Measurements from ENCODE around the gene ADM2. TPM values are rescaled to one million over a fixed set of nuclear protein-coding genes. Genes with fewer than 3 reads are reported as not detected.

ADM2 gene
- total RNA-seq, 1 experiment from 2014 or later = 11.9 TPM

GRCh38 chr22:50467341-50467740 lies 14.0 kb upstream of the ADM2 start:
- no peaks in the 10 kb centered on the region for H3K23me2 ChIP-seq (ENCODE audit: insufficient read length, low read depth, low read length, poor library complexity, severe bottlenecking)
- no peak overlapping the region for H4K5ac ChIP-seq (ENCODE audit: insufficient read length, low read depth, low read length)
- H4K8ac ChIP-seq (replicated peaks; ENCODE audit: insufficient read length, low read depth, low read length) = no peak overlapping the region
- no peak overlapping the region for H3K27ac Mint-ChIP-seq
- H3K36me3 Mint-ChIP-seq (ENCODE audit: insufficient read depth in 1 of 3, low read depth in 3 of 3) = peaks cover 18 to 47% (median 43%) of the 10 kb centered on the region in 3 experiments; a peak in 6 of 7 replicates
- peaks cover 8% of the 10 kb centered on the region for H3K79me1 ChIP-seq (ENCODE audit: insufficient read depth, low read depth, low read length, poor library complexity, severe bottlenecking)
- no peak overlapping the region for H3K14ac ChIP-seq (ENCODE audit: insufficient read depth, low read length)
- H3K27me3 ChIP-seq (ENCODE audit: insufficient read depth, low read length) = no peaks in the 10 kb centered on the region
- no peak overlapping the region for H3K4me2 ChIP-seq (ENCODE audit: insufficient read depth, insufficient read length, low read length)
- no peak overlapping the region for H3K9ac ChIP-seq (ENCODE audit: extremely low read depth, insufficient read length, low read length)
- H3K79me2 ChIP-seq (ENCODE audit: insufficient read depth, low read length) = peaks cover under 1% of the 10 kb centered on the region; the same call in 1 of the 2 replicates
- TF ChIP-seq, protein P1, sequence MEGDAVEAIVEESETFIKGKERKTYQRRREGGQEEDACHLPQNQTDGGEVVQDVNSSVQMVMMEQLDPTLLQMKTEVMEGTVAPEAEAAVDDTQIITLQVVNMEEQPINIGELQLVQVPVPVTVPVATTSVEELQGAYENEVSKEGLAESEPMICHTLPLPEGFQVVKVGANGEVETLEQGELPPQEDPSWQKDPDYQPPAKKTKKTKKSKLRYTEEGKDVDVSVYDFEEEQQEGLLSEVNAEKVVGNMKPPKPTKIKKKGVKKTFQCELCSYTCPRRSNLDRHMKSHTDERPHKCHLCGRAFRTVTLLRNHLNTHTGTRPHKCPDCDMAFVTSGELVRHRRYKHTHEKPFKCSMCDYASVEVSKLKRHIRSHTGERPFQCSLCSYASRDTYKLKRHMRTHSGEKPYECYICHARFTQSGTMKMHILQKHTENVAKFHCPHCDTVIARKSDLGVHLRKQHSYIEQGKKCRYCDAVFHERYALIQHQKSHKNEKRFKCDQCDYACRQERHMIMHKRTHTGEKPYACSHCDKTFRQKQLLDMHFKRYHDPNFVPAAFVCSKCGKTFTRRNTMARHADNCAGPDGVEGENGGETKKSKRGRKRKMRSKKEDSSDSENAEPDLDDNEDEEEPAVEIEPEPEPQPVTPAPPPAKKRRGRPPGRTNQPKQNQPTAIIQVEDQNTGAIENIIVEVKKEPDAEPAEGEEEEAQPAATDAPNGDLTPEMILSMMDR (conservative IDR thresholded peaks at IDR 0.05) = no peak
- H3K9me3 ChIP-seq (ENCODE audit: control insufficient read depth, low read depth, low read length) = no peaks in the 10 kb centered on the region
- H3K23ac ChIP-seq (ENCODE audit: insufficient read length, low read depth, low read length) = no peak overlapping the region
- no peak overlapping the region for H2BK20ac ChIP-seq (ENCODE audit: low read depth, low read length, poor library complexity, severe bottlenecking)
- no peak for DNase-seq
- no peaks in the 10 kb centered on the region for H3K27me3 Mint-ChIP-seq (ENCODE audit: low read depth)
- no peak overlapping the region for H2BK120ac ChIP-seq (ENCODE audit: low read depth, low read length, poor library complexity, severe bottlenecking)
- H3K4me1 ChIP-seq (ENCODE audit: insufficient read depth, low read length) = no peaks in the 10 kb centered on the region
- no peak overlapping the region for H3K4me3 Mint-ChIP-seq
- no peak overlapping the region for H3T11ph ChIP-seq (ENCODE audit: low read length)
- no peak overlapping the region for H3K56ac ChIP-seq (ENCODE audit: insufficient read length, low read depth, low read length)
- H3K27ac ChIP-seq (ENCODE audit: insufficient read length, low read depth, low read length) = no peak overlapping the region
- WGBS (ENCODE audit: extremely low coverage, insufficient read length, low lambda C conversion rate) = no CpG with 5 or more reads among the region's 24 CpGs
- H2BK12ac ChIP-seq (ENCODE audit: insufficient read length, low read depth, low read length) = no peak overlapping the region
- H3K4ac ChIP-seq (ENCODE audit: low read depth, low read length) = no peak overlapping the region
- H3K4me1 Mint-ChIP-seq = peaks cover 12 to 15% of the 10 kb centered on the region in 2 experiments
- no peak overlapping the region for H2BK5ac ChIP-seq (ENCODE audit: insufficient read length, low read length)
- H4K91ac ChIP-seq (ENCODE audit: insufficient read length, low read depth, low read length) = no peak overlapping the region
- H2BK15ac ChIP-seq (ENCODE audit: low read depth, low read length) = no peak overlapping the region
- H3K18ac ChIP-seq (ENCODE audit: insufficient read length, low read depth, low read length) = no peak overlapping the region
- H2AFZ ChIP-seq (ENCODE audit: low read length) = no peak overlapping the region
- H4K20me1 ChIP-seq (ENCODE audit: control insufficient read depth, insufficient read depth, insufficient read length) = no peaks in the 10 kb centered on the region
- no peak overlapping the region for H2AK5ac ChIP-seq (ENCODE audit: insufficient read length, low read length)
- no peaks in the 10 kb centered on the region for H3K9me3 Mint-ChIP-seq
